ENCODE results near the gene CD81.
"Not testable (repeated sequence)": the region's sequence is repeated elsewhere in the genome, so short reads cannot be mapped to it uniquely, and the experiment has no call there.

Gene CD81, protein sequence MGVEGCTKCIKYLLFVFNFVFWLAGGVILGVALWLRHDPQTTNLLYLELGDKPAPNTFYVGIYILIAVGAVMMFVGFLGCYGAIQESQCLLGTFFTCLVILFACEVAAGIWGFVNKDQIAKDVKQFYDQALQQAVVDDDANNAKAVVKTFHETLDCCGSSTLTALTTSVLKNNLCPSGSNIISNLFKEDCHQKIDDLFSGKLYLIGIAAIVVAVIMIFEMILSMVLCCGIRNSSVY

DNA sequence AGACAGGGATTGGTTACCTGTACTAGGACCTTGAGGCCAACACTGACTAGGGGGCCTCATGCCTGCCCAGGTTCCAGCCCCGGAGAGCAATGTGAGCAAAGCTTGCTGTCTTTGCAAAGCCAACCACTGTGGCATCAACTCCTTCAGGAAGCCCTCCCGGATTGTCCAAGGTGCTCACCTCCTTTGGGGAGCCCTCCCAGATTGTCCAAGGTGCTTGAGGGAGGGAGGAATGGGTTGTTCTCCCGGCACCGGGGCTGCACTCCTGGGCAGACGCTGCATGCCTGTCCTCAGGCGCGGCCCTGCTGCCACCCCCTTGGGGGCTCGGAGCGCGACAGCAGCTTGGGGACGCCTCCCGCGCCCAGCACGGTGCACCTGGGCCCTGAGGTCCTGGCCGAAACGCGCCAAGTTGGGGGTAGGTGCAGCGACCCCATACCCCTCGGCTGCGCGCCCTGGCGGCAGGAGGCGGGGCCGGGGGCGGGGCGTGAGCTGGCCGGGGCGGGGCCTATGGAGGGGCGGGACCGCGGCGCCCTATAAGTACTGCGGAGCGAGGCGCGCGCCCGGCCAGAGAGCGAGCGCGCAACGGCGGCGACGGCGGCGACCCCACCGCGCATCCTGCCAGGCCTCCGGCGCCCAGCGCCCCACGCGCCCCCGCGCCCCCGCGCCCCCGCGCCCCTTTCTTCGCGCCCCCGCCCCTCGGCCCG lies at the start of gene CD81:
Gene CD81, plus strand, starts transcription at position 560 of the 701 bp plus-strand sequence. CDS start 240 bp downstream, outside the sequence.
- peak in 2 of 3 experiments; percentile 36 to 55 for DNase-seq (ENCODE audit: low read depth in 3 of 3)

- no peak for DNase-seq (ENCODE audit: low read depth in 3 of 3)
Measured at GRCh38 chr11:2328021-2328420, 49.1 kb upstream of the CD81 start.

GRCh38 chr11:2328656-2329354 lies 48.3 kb upstream of the CD81 start:
- DNase-seq (ENCODE audit: low read depth in 3 of 3) = no peak

- DNase-seq (ENCODE audit: low read depth in 3 of 3) = no peak
Measured at GRCh38 chr11:2329551-2329950, 47.6 kb upstream of the CD81 start.

DNA sequence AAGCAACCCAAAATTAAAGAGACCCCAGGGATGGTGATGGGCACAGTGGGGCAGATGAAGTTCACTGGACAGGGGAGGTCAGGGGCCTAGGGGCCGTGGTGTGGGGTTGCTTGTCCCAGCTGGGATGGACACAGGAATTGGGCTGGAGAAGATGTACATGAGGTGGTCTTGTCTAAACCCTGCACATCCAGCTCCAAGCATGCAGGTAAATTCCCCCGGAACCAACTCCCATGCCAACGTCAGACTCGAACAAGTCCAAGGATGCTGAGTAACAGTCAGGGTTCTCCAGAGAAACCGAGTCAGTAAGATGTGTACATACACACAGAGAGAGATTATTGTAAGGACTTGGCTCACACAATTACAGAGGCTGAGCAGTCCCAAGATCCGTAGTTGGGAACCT lies 46.4 kb upstream of the CD81 start:
- no peak for DNase-seq (ENCODE audit: low read depth in 3 of 3)

GRCh38 chr11:2331404-2331803 lies 45.7 kb upstream of the CD81 start:
- DNase-seq (ENCODE audit: low read depth in 3 of 3) = no peak

DNA sequence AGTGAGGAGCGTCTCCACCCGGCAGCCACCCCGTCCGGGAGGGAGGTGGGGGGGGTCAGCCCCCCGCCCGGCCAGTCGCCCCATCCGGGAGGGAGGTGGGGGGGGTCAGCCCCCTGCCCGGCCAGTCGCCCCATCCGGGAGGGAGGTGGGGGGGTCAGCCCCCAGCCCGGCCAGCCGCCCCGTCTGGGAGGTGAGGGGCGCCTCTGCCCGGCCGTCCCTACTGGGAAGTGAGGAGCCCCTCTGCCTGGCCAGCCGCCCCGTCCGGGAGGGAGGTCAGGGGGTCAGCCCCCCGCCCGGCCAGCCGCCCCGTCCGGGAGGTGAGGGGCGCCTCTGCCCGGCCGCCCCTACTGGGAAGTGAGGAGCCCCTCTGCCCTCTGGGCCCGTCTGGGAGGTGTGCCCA lies 44.5 kb upstream of the CD81 start:
- DNase-seq (ENCODE audit: low read depth in 3 of 3) = not testable (repeated sequence)

DNA sequence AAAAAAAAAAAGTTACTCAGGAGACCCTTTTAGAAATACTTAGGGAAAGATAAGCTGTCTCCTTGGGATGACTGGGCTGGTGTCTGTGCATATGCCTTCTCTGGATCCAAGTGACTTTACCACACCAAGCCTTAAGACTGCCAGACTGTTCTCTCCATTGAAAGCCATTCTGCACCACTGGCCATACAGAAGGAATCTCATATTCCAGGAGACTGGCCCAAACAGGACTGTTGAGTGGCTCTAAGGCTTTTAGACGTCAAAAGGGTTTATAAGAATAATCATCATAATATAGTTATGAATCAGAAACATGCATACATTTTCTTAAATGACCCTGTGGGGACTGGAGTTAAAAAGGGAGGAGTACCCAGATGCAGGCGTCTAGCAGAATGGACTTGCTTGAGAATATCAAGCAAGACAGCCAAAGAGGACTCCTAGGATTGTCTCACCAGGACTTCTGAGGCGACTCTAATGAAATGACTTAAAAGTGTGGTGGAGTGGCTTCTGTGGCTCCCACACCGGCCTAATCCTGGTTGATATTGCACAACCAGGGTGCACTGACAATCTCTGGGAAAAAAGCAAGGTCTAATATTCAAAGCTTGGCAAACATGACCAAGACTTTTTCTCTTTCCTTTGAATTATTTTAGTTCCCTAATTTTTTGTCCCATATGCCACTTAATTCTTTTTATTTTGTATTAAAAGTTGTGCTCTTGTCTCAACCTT lies 43.5 kb upstream of the CD81 start:
- not testable (repeated sequence) for DNase-seq (ENCODE audit: low read depth in 3 of 3)

DNA sequence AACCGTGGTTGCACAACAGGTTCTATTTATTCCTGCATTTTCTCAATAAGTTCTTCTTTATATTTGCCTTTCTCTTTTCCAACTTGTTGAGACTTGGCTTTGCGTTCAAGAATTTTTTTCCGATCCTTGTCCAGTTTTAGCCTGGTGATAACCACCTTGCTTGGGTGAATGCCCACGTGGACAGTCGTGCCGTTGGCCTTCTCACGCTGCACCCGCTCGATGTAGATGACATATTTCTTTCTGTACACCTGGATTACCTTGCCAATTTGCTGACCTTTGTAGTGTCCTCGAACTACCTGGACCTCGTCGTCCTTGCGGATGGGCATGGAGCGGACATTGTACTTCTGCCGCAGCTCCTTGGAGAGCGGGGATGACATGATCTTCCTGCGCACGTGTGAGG lies 41.8 kb upstream of the CD81 start:
- not testable (repeated sequence) for DNase-seq (ENCODE audit: low read depth in 3 of 3)

- DNase-seq (ENCODE audit: low read depth in 3 of 3) = not testable (repeated sequence)
Measured at GRCh38 chr11:2338760-2339159, 38.4 kb upstream of the CD81 start.

- DNase-seq (ENCODE audit: low read depth in 3 of 3) = no peak
Measured at GRCh38 chr11:2342557-2342956, 34.6 kb upstream of the CD81 start.

DNA sequence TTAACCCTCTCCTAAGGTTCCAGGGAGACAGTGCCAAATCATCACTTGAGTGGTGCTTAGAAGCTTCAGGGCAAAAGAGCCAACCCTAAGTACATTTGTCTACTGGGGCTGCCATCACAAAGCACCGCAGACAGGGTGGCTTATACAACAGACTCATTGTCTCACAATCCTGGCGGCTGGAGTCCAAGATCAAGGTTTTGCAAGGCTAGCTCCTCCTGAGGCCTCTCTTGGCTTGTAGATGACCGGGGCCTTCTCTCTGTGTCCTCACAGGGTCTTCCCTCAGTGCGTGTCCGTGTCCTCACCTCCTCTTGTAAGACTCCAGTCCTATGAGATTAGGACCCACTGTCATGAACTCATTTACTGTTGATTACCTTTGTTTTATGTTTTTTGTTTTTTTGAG lies 34.1 kb upstream of the CD81 start:
- DNase-seq (ENCODE audit: low read depth in 3 of 3) = no peak

DNA sequence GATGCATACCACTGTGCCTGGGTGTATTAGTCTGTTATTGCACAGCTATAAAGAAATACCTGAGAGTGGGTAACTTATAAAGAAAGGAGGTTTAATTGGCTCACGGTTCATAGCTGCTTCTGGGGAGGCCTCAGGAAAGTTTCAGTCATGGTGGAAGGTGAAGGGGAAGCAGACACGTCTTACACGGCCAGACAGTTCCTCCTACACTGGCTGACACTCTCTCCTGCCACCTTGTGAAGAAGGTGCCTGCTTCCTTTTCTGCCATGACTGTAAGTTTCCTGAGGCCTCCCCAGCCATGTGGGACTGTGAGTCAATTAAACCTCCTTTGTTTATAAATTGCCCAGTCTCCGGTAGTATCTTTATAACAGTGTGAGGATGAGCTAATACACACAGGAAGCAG lies 33.6 kb upstream of the CD81 start:
- no peak for DNase-seq (ENCODE audit: low read depth in 3 of 3)

- DNase-seq (ENCODE audit: low read depth in 3 of 3) = no peak
Measured at GRCh38 chr11:2345050-2345449, 32.1 kb upstream of the CD81 start.

DNA sequence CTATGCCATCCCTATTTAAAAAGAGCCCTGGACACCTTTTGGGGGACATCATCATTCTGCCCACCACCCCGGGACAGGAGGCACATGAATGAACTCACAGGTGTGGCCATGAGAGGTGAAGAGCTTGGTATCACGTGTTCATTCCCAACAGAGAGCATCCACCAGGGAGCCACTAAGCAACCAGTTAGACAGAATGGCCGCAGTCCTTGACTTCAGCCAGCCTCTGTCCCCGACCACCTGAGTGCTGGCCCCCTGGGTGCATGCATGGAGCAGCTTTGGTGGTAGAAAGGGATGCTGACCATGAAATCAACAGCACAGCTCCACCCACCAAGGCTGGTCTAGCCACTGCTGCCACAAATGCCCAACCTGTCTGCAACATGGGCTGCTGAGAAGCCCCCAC lies 31.1 kb upstream of the CD81 start:
- no peak for DNase-seq (ENCODE audit: low read depth in 3 of 3)

DNA sequence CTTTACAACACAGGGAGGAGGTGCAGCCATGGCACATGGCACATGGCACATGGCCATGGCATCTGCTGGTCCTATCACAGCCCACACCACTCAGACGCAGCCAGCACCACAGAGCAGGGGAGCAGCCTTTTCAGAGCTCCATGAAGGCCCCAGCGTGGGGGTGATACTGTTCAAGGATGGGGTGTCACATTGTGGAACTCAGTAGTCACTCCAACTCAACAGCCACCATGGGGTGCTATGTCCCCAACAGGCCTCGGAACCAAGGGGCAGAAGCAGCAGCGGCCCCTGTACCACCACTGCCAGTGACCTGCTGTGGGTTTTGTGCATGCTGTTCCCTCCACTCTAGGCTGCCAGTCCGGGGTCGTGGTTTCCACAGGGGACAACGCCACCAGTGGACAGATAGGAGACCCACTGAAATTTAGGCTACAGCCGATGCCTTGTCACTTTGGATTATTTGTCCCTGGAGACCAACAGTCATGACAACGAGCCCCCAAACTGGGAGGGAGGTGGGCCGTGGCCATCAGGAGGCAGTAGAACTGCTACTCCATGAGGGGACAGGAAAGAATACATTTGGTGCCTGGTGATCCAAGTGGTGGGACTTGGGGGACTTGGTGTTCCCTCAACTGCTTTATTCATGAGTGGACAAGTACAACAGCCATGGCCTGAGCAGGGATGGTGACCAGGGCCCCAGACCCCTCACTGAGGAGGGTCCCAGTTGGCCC lies 30.4 kb upstream of the CD81 start:
- no peak for DNase-seq (ENCODE audit: low read depth in 3 of 3)

GRCh38 chr11:2347308-2347830 lies 29.7 kb upstream of the CD81 start:
- DNase-seq (ENCODE audit: low read depth in 3 of 3) = no peak

GRCh38 chr11:2348986-2349385 lies 28.1 kb upstream of the CD81 start:
- no peak for DNase-seq (ENCODE audit: low read depth in 3 of 3)

DNA sequence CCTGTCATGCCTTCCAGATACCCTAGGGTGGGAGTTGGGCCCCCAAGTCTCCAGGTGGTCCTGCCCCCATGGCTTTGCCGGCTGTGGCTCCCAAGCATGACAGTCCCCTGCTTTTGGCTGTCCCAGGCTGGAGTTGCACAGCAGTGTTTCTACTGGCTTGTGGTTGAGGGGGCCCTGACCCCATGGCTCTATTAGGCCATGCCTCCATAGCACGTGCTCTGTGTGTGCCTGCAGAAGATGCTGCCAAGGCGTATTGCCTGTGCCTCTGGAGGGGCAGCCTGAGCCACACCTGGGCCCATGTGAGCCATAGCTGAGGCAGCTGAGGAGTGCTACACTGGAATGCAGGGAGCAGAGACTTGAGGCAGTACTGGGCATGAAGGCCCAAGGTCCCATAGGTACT lies 25.4 kb upstream of the CD81 start:
- DNase-seq (ENCODE audit: low read depth in 3 of 3) = no peak

DNA sequence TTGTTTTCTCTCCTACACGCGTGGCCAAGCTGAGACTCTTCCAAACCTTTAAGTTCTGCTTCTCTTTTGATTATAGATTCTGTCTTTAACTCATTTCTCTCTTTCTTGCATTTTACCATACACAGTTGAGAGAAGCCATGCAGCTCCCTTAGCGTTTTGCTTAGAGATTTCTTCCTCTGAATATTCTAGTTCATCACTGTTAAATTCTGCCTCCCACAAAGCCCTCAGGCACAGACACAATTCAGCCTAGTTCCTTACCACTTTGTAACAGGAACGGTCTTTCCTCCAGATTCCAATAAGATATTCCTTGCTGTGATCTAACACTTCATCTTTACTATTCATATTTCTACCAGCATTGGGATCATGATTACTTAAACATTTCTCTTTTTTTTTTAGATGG lies 24.7 kb upstream of the CD81 start:
- no peak for DNase-seq (ENCODE audit: low read depth in 3 of 3)

GRCh38 chr11:2355000-2355644 lies 22.0 kb upstream of the CD81 start:
- no peak for DNase-seq (ENCODE audit: low read depth in 3 of 3)
